Activated CD4-positive, alpha-beta T cell treated with anti-CD3 and anti-CD28 coated beads, Interleukin-2, amount 50 U/mL, for 1 hour (primary cell): ENCODE measurements around the gene TBCD.

Experiments used
- DNase-seq: peaks from one replicate; pipeline ENCODE4 v3.0.0-alpha.2; 2020

Gene TBCD

DNA sequence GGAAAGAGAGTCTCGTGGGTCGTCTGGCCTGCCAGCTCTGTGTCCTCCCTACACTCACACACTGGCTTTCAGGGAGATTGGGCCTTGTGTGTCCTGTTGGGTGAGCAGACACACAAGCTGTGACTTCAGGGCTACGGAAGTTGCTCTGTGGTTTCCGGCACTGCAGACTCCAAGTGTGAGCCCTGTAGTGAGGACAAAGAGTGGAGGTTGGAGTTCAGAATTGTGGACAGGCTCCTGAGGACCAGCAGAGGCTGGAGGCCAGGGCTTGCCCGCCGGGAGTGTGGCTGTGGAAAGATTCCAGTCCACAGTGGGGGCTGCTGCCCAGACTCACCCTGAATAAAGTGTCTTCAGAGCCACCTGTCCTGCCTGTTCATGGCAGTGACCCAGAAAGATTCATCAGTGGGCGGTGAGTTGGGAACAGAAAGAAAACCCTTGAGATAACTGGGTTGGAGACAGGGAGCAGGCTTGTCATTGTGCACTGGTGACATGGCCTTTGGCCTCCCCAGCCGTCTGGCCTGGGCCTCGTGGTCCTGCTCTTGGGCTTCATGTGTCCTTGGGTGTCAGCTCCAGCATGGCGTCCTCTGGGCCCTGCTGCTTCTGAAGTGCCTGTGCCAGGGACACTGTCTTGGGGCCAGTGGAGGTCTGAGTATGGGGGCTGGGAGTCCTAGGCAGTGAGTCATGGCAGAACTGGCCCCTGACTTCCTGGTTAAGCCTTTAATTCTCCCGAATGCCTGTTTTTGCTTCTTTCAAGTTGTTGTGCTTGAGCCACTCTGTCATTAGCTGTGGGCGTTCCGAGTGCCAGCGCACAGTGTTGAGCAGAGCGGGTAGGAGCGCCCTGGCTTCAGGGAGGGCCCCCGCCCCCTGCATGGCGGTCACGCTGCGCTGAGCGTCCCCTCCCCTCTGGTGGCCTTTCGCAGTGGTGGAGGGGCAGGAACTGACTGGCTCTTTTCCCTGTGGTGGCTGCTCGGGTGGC is 107.9 kb downstream of the TBCD start:
- DNase-seq: peak; percentile 59

- no peak for DNase-seq
These were observed 108.9 kb downstream of the TBCD start for GRCh38 chr17:82860606-82861392.

GRCh38 chr17:82861393-82861775 is 109.5 kb downstream of the TBCD start:
- DNase-seq: no peak

- DNase-seq: no peak
These were observed 110.3 kb downstream of the TBCD start for GRCh38 chr17:82862191-82862590.

- DNase-seq: no peak
These were observed 111.0 kb downstream of the TBCD start for GRCh38 chr17:82862737-82863382.

- no peak for DNase-seq
These were observed 111.6 kb downstream of the TBCD start for GRCh38 chr17:82863383-82863940.

DNA sequence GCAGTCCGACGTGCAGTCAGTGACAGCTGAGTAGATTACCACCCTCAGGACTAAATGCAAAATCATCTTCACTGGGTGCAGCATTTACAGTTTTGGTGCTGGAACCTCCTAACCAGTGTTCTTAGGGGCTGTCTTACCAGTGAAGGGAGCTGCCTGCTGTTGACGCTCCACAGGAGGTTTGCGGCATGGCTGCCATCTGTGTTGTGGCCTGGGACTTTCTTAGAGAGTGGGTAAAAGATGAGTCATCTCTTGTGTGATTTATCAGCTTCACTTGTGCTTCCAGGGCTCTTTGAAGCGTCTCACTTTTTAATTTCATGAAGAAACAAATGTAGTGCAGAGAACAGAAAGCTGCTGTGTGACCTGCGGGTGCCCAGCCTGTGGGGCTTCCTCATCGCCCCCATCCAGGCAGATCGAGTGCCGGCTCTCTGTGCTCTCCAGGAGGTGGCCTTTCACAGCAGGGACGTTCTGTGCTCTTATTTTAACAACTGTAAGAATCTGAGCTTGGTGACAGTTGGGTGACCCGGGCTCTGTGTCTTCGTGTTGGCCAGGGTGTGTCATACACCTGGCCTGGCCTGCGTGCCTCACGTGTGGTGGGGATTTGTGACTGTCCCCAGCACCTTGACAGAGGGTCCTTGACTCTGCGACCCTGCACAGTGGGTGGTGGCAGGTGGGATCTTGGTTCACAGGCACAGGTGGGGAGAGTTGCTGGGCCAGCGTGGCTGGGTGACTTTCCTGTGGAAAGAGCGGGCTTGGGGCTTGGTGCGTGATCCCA is 112.3 kb downstream of the TBCD start:
- DNase-seq: peak; percentile 82

GRCh38 chr17:82864713-82865248 is 112.9 kb downstream of the TBCD start:
- no peak for DNase-seq

DNA sequence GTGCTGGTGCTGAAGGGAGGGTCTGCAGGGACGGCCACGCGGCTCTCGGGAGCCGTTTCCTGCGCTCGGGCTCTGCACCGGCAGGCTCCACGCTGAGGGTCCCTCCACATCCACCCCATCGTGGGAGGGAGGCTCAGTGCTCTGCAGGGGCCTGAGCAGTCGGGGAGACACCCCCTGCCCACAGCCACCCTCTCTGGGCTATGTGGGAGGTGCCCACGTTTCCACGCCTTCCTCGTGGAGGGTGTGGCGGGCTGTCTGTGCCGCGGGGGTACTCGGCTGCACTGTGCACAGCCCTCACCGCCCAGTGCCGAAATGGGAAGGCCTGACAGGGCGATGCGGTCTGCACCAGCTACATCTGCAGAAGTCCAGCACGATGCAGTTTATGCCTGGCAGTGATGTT is 113.4 kb downstream of the TBCD start:
- DNase-seq: no peak

- no peak for DNase-seq
These were observed 114.0 kb downstream of the TBCD start for GRCh38 chr17:82865774-82866395.

GRCh38 chr17:82866590-82867191 is 114.8 kb downstream of the TBCD start:
- DNase-seq: no peak

- no peak for DNase-seq
These were observed 116.0 kb downstream of the TBCD start for GRCh38 chr17:82867763-82868325.

DNA sequence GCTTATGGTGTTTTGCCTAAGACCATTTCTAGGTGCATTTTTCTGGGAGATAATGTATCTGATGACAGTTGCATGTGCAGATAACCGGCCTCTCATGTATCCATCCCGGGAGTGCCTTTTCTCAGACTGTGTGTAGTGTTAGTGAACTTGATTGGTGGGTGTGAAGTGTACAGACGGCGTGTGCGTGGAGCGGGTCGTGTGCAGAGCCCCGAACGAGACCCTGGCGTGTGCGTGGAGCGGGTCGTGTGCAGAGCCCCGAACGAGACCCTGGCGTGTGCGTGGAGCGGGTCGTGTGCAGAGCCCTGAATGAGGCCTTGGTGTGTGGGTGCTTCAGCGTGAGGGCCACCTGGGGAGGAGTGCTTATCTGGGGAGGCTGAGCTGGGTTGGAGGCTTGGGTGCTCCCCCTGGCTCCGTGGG is 116.9 kb downstream of the TBCD start:
- DNase-seq: no peak

DNA sequence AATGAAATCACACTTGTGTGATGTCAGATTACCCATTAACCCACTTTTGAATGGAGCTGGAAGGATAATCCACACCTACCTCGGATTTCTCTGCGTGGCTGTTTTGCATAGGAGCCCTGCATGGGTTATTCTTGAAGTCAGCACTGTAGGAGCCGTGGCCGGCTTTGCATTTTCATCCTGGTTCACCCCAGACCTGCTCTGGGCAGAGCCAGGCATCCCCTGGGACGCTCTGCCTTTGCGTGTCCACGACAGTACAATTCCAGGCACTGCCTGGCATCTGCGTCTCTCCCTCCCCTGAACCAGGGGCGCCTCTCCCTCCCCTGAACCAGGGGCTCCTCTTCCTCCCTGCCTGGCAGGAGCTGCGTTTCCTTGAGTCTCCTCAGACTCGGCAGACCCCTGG is 117.7 kb downstream of the TBCD start:
- no peak for DNase-seq

- no peak for DNase-seq
These were observed 118.2 kb downstream of the TBCD start for GRCh38 chr17:82870091-82870491.

GRCh38 chr17:82870541-82870940 is 118.7 kb downstream of the TBCD start:
- no peak for DNase-seq

GRCh38 chr17:82871056-82871775 is 119.4 kb downstream of the TBCD start:
- DNase-seq: no peak

DNA sequence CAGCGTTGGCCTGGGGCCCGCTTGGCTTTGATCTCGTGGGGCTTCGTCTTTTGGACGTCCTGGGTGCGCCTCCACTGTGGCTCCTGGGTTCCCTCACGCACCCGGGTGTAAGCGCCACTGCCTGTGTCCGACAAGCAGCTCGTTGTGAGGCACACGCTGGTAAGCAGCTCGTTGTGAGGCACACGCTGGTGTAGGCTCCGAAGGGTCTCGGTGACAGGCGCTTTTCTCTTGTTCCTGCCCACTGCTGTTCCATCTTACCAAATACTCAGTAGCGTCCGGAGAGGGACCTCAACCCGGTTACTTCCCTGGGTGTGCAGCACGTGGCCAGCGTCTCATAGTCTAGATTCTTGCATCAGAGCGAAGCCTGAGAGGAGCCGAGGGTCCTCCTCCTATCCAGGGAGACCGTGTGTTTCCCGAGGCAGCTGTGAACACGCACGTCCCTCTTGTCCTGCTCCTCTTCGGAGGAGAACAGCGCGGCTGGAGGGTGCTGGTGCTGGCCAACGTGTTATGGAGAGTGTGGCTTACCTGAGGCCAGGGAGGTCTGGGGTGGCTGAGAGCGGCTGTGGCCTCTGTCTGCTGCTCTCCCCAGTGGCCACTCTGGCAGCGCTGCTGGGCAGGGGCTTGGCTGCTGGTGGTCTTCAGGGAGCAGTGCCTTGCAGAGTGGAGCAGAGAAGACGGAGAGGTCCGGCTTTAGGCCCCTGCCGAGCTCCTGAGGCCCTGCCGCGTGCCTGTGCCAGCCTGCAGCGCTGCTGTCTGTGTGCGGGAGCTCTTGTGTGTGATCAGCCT is 120.1 kb downstream of the TBCD start:
- DNase-seq: no peak
